Nephron (organoid): ENCODE measurements around the gene ALDH5A1.

ENCODE experiments used
- H3K27ac Mint-ChIP-seq, 3 experiments: 2 replicates each; pipeline ENCODE4 v1.8.0; 2020; ENCODE audit warnings: mixed read lengths in 3 of 3, mild to moderate bottlenecking in 2 of 3, moderate library complexity in 1 of 3
- H3K27me3 Mint-ChIP-seq: 2 replicates; pipeline ENCODE4 v1.8.0; 2021; ENCODE audit warnings: low read depth, mild to moderate bottlenecking, moderate library complexity, mixed read lengths
- H3K36me3 Mint-ChIP-seq: 2 replicates; pipeline ENCODE4 v1.8.0; 2020; ENCODE audit warnings: low read depth, mixed read lengths
- H3K4me1 Mint-ChIP-seq: 2 replicates; pipeline ENCODE4 v1.8.0; 2020; ENCODE audit warnings: mixed read lengths
- H3K4me3 Mint-ChIP-seq, 3 experiments: 2 replicates each; pipeline ENCODE4 v1.8.0; 2020; ENCODE audit warnings: mild to moderate bottlenecking in 3 of 3, mixed read lengths in 3 of 3, moderate library complexity in 2 of 3
- H3K9me3 Mint-ChIP-seq: 2 replicates; pipeline ENCODE4 v1.8.0; 2020; ENCODE audit warnings: mixed read lengths
- TF ChIP-seq, protein P1 (sequence below), 3 experiments: fragments of 200-600 bp; sonication (generic); IDR thresholded peaks; one replicate each; pipeline ENCODE4 v1.5.0; 2021; ENCODE audit warnings: antibody characterized with exemption in 3 of 3; ENCODE audit not compliant: unreplicated experiment in 3 of 3

Gene ALDH5A1

DNA sequence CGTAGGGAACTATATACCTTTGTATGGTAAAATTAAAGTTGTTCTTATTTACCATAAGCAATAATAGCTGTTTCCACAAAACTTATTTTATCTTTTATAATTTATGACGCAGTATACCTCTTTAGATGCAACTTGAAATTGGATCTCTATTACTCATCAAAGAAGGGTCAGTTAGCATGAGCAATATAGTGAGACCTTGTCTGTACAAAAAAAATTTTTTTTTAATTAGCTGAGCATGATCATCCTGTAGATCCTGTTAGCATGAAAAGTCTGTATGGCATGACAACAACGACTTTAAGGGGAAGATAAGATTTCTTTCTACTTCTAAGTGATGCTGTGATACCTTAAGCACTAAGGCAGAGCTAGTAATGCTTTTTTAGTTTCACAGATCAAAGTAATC, 5.9 kb downstream of the ALDH5A1 start:
- Mint-ChIP-seq H3K27ac (no peak overlapping the region), H3K9me3 (peaks cover 5% of the 10 kb centered on the region), H3K4me3 (no peak overlapping the region), H3K27me3 (peaks cover 3% of the 10 kb centered on the region), H3K4me1 (peaks cover 7% of the 10 kb centered on the region), H3K36me3 (peaks cover 58% of the 10 kb centered on the region)
- TF ChIP-seq, protein P1, sequence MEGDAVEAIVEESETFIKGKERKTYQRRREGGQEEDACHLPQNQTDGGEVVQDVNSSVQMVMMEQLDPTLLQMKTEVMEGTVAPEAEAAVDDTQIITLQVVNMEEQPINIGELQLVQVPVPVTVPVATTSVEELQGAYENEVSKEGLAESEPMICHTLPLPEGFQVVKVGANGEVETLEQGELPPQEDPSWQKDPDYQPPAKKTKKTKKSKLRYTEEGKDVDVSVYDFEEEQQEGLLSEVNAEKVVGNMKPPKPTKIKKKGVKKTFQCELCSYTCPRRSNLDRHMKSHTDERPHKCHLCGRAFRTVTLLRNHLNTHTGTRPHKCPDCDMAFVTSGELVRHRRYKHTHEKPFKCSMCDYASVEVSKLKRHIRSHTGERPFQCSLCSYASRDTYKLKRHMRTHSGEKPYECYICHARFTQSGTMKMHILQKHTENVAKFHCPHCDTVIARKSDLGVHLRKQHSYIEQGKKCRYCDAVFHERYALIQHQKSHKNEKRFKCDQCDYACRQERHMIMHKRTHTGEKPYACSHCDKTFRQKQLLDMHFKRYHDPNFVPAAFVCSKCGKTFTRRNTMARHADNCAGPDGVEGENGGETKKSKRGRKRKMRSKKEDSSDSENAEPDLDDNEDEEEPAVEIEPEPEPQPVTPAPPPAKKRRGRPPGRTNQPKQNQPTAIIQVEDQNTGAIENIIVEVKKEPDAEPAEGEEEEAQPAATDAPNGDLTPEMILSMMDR (IDR thresholded peaks at IDR 0.05; ENCODE audit: unreplicated experiment in 3 of 3) = no peak

DNA sequence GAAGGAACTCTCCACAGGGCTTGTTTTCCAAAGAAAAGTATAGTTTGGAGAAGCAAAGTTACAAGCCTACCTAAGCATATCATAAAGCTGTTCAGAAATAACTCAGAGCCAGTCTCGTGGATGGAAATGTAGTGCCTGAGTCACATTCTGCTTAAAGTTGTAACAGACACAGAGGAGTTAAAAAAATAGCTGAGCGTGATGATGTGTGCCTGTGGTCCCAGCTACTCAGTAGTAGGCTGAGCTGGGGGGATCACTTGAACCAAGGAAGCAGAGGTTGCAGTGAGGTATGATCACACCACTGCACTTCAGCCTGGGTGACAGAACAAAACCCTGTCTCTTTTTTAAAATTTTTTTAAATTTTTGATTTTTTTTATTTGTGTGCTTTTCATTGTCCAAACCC, 6.6 kb downstream of the ALDH5A1 start:
- Mint-ChIP-seq H3K4me3 (no peak overlapping the region), H3K36me3 (peaks cover 56% of the 10 kb centered on the region), H3K27ac (no peak overlapping the region)

GRCh38 chr6:24501914-24502313, 7.1 kb downstream of the ALDH5A1 start:
- TF ChIP-seq, protein P1 (IDR thresholded peaks at IDR 0.05; ENCODE audit: unreplicated experiment in 3 of 3) = no peak
- peaks cover 53% of the 10 kb centered on the region for H3K36me3 Mint-ChIP-seq

More for the DNA sequence above, 6.6 kb downstream of the ALDH5A1 start:
- TF ChIP-seq, protein P1 (IDR thresholded peaks at IDR 0.05; ENCODE audit: unreplicated experiment in 3 of 3) = no peak
- peaks cover 5% of the 10 kb centered on the region for H3K9me3 Mint-ChIP-seq
- H3K27me3 Mint-ChIP-seq = peaks cover 3% of the 10 kb centered on the region
- peaks cover under 1% of the 10 kb centered on the region for H3K4me1 Mint-ChIP-seq

GRCh38 chr6:24504287-24504648, 9.5 kb downstream of the ALDH5A1 start:
- Mint-ChIP-seq H3K36me3 (peaks cover 64% of the 10 kb centered on the region), H3K27ac (no peak overlapping the region), H3K27me3 (no peaks in the 10 kb centered on the region), H3K4me3 (no peak overlapping the region), H3K4me1 (peaks cover 5% of the 10 kb centered on the region), H3K9me3 (peaks cover 24% of the 10 kb centered on the region)
- TF ChIP-seq, protein P1 (IDR thresholded peaks at IDR 0.05; ENCODE audit: unreplicated experiment in 3 of 3) = no peak

More at GRCh38 chr6:24501914-24502313, 7.1 kb downstream of the ALDH5A1 start:
- Mint-ChIP-seq H3K27ac (no peak overlapping the region), H3K4me3 (no peak overlapping the region), H3K9me3 (peaks cover 6% of the 10 kb centered on the region), H3K4me1 (peaks cover 2% of the 10 kb centered on the region), H3K27me3 (peaks cover 3% of the 10 kb centered on the region)

DNA sequence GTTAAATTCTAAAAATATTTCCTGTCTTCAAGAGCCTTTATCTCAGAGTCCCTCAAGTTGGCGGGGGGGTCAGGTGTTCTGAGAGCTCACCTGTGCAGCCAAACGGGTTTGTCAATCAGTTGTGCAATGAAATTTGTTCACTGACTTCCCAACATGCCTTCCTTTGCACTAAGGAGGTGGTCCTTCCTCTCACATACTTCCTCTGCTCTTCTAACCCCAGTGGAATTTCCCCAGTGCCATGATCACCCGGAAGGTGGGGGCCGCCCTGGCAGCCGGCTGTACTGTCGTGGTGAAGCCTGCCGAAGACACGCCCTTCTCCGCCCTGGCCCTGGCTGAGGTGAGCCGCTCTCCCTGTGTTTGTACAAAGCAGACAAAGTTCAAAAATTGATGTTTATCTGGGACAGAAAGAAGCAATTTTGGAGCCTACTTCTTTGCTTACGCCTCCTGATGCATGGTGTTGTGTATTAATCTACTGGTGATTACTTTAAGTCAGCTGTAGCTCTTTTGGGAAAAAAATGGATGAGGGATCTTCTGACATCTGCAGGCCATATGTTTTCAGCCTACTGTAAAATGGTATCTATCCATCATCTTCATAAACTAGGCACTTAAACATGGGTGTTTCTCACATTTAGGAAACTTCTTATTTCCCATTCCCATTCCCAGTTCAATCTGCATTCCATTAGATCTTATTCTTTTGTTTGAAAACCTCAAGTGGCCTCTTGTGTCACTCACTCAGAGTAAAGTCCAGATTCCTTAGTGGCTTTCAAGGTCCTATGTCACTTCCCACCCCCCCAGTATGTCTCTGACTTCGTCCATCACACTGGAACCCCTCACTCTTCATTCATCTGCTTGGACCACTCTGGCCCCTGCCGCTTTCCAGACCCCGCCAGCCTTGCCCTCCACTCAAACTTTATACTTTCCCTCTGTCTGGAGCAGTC, 10.1 kb downstream of the ALDH5A1 start:
- Mint-ChIP-seq H3K9me3 (peaks cover 24% of the 10 kb centered on the region), H3K27ac (no peak overlapping the region), H3K4me3 (no peak overlapping the region), H3K27me3 (no peaks in the 10 kb centered on the region), H3K4me1 (peaks cover 5% of the 10 kb centered on the region), H3K36me3 (peaks cover 70% of the 10 kb centered on the region)
- TF ChIP-seq, protein P1 (IDR thresholded peaks at IDR 0.05; ENCODE audit: unreplicated experiment in 3 of 3) = no peak
